Measurements from ENCODE around the gene STYXL1. TPM values are rescaled to one million over a fixed set of nuclear protein-coding genes. Genes with fewer than 3 reads are reported as not detected.
"Not testable (repeated sequence)": the region's sequence is repeated elsewhere in the genome, so short reads cannot be mapped to it uniquely, and the experiment has no call there.

The STYXL1 gene
- total RNA-seq, 4 donors from 2014 or later: 13.6 to 20.0 (median 19.4) TPM

GRCh38 chr7:76057103-76057812, 9.5 kb upstream of the STYXL1 start:
- DNase-seq (ENCODE audit: low spot score) (no peak), ATAC-seq (ENCODE audit: low FRiP score) (no peak)
- TF ChIP-seq, protein P1, sequence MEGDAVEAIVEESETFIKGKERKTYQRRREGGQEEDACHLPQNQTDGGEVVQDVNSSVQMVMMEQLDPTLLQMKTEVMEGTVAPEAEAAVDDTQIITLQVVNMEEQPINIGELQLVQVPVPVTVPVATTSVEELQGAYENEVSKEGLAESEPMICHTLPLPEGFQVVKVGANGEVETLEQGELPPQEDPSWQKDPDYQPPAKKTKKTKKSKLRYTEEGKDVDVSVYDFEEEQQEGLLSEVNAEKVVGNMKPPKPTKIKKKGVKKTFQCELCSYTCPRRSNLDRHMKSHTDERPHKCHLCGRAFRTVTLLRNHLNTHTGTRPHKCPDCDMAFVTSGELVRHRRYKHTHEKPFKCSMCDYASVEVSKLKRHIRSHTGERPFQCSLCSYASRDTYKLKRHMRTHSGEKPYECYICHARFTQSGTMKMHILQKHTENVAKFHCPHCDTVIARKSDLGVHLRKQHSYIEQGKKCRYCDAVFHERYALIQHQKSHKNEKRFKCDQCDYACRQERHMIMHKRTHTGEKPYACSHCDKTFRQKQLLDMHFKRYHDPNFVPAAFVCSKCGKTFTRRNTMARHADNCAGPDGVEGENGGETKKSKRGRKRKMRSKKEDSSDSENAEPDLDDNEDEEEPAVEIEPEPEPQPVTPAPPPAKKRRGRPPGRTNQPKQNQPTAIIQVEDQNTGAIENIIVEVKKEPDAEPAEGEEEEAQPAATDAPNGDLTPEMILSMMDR (IDR thresholded peaks at IDR 0.05): no peak

DNA sequence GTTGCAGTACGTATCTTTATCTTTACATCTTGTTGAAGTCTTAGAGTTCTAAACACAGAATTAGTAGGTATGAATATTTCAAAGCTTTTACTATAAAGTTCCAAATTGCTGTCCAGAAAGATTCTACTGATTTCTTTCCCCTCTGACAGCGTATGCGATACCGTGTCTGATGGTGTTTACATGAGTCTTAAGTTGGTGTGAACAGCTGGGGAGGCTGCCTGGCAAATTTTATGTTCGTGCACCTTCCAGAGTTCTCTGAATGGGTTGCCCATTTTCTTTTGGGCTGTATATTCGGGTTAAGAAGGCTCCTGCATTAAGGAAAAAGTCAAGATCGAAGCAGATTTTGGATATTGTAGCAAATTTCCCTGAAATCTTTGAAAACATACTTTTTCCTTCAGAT, 8.4 kb upstream of the STYXL1 start:
- TF ChIP-seq, protein P1 (IDR thresholded peaks at IDR 0.05): no peak
- no peak for ATAC-seq (ENCODE audit: low FRiP score)
- DNase-seq (ENCODE audit: low spot score): no peak

DNA sequence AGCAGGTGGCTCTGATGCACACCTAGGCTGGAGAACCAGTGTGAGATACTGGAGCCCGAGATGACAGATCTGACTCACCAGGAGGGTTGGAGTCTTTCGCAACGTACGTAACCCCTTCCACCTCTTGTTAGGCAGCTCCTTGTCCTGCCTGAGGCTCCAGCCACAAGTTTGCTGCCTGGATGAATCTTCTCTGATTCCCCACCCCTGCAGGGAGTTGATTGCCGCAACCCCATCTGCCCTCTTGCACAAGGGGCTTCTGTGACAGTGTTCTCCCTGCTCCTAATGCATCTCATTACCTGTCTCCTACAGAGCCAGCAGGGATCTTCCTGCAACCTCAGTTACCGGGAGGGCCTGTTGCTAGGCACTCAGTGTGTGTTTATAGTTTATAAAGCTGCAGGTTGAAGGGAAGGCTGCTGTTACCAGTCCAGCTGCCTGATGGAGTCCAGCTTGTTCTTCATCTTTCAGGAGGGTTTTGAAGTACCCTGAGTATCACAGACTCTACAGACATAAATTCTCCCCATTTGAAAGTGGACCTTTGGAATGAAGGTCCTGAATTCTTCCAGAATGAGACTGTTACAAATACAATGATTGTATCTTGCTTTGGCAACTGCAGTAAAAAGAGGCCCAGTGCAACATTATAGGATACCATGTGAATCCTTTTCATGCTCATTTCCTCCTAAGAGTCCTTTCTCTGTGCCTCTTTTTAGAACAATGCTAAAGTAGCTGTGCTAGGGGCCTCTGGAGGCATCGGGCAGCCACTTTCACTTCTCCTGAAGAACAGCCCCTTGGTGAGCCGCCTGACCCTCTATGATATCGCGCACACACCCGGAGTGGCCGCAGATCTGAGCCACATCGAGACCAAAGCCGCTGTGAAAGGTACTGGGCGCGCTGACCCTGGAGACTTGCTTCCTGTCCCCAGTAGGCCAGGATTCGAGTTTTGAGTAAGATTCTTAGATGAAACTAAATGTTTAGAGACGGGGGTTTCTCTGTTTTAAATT, 6.6 kb upstream of the STYXL1 start:
- DNase-seq (ENCODE audit: low spot score) (no peak), ATAC-seq (ENCODE audit: low FRiP score) (peak; percentile 86)
- TF ChIP-seq, protein P1 (IDR thresholded peaks at IDR 0.05): no peak

- ATAC-seq (ENCODE audit: low FRiP score): no peak
- no peak for DNase-seq (ENCODE audit: low spot score)
- TF ChIP-seq, protein P1 (IDR thresholded peaks at IDR 0.05): no peak
Observed at GRCh38 chr7:76053461-76053860, 5.7 kb upstream of the STYXL1 start.

DNA sequence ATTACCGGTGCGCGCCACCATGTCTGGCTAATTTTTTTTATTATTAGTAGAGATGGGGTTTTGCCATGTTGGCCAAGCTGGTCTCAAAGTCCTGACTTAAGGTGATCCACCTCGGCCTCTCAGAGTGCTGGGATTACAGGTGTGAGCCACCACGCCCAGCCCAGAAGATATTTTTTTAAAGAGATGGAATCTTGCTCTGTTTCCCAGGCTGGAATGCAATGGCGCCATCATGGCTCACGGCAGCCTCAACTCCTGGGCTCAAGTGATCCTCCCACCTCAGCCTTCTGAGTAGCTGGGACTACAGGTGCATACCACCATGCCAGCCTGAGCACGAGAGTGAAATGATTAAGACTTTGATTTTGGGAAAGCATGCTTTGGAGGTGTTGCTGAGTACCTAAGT, 4.9 kb upstream of the STYXL1 start:
- ATAC-seq (ENCODE audit: low FRiP score): not testable (repeated sequence)

DNA sequence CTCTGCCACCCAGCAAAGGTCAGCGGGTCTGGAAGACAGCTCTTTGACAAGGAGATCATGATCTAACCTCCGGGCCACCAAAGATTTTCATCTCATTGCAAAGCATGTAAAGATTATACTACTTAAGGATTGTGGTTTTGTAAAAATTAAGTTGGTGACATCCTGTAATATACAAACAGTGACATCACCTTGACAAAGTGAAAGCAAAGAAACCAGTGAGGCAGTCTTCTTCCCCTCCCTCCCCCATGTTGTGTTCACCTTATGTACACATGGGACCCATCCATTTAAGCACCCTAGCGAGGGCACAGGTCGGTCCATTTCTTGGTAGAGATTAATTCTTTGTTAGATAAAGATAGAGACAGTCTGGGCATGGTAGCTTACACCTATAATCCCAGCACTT, 4.0 kb upstream of the STYXL1 start:
- TF ChIP-seq, protein P1 (IDR thresholded peaks at IDR 0.05): no peak
- DNase-seq (ENCODE audit: low spot score): no peak
- no peak for ATAC-seq (ENCODE audit: low FRiP score)

More for the DNA sequence above, 4.9 kb upstream of the STYXL1 start:
- DNase-seq (ENCODE audit: low spot score): not testable (repeated sequence)

- no peak for ATAC-seq (ENCODE audit: low FRiP score)
- TF ChIP-seq, protein P1 (IDR thresholded peaks at IDR 0.05): no peak
- no peak for DNase-seq (ENCODE audit: low spot score)
Observed at GRCh38 chr7:76050545-76050944, 2.7 kb upstream of the STYXL1 start.

Measured in omental fat pad (tissue), 4 donors.